Mucosa of descending colon (tissue), 3 donors: ENCODE results near the gene MYO10. TPM values are rescaled to one million over a fixed set of nuclear protein-coding genes. Genes with fewer than 3 reads are reported as not detected.

ENCODE experiments used
- ATAC-seq: fragments of 200-7000 bp; cut with Tn5 transposase; one replicate; pipeline ENCODE4 v1.9.1; 2020; ENCODE audit warnings: mild to moderate bottlenecking, moderate library complexity
- DNase-seq, 3 donors: peaks; one replicate each; pipeline ENCODE4 v3.0.0-alpha.2; 2020
- H3K36me3 ChIP-seq: fragments of 200-600 bp; one replicate; pipeline ENCODE4 v1.8.0; 2021; ENCODE audit warnings: low read depth, mild to moderate bottlenecking
- H3K4me1 ChIP-seq: fragments of 200-600 bp; one replicate; pipeline ENCODE4 v1.8.0; 2021; ENCODE audit warnings: low read depth, mild to moderate bottlenecking
- H3K4me3 ChIP-seq: fragments of 200-600 bp; one replicate; pipeline ENCODE4 v1.8.0; 2021; ENCODE audit warnings: mild to moderate bottlenecking
- H3K9me3 ChIP-seq: fragments of 200-600 bp; one replicate; pipeline ENCODE4 v1.8.0; 2021; ENCODE audit warnings: mild to moderate bottlenecking
- CTCF ChIP-seq: fragments of 200-600 bp; IDR thresholded peaks from one replicate; pipeline ENCODE4 v1.8.0; 2022; ENCODE audit warnings: antibody characterized with exemption, mild to moderate bottlenecking
- intact Hi-C, 2 donors: fragments of 100-400 bp; cut with DNase I in 1 of 2; cut with micrococcal nuclease in 1 of 2; formaldehyde crosslinking; loops; one replicate each; pipeline versions ENCODE4 v1.11.0 to v1.11.1; 2022; cut with DNase I, micrococcal nuclease
- total RNA-seq, 3 donors: library from RNA; stranded (reverse); fragmentation: NEBNext Ultra II Directional in 2 of 3; extraction: Animal tissue kit (Norgen Biotek cat#: 25700) in 2 of 3; gene quantifications; one replicate each; pipeline versions ENCODE4 v1.2.1 to v1.2.4, GENCODE V29; 2021 to 2023
- donor health status: DM: no; HTN: no; CAD: no; lungs with moderate emphysema.
- donor health status: DM: no; HTN: no; CAD: no.
- donor health status: DM: no; HTN: yes; CAD: no.

MYO10 gene
- total RNA-seq, 3 donors from 2014 or later, result 29.4 to 87.8 (median 61.3) TPM

GRCh38 chr5:16978296-16978695 lies 42.2 kb upstream of the MYO10 start:
- no peak for ATAC-seq
- no peak for TF ChIP-seq CTCF
- Histone ChIP-seq H3K36me3 (no peaks in the 10 kb centered on the region), H3K4me3 (no peak overlapping the region), H3K9me3 (no peaks in the 10 kb centered on the region), H3K4me1 (no peaks in the 10 kb centered on the region)
- intact Hi-C loops, result no loop called here
- no peak for DNase-seq

DNA sequence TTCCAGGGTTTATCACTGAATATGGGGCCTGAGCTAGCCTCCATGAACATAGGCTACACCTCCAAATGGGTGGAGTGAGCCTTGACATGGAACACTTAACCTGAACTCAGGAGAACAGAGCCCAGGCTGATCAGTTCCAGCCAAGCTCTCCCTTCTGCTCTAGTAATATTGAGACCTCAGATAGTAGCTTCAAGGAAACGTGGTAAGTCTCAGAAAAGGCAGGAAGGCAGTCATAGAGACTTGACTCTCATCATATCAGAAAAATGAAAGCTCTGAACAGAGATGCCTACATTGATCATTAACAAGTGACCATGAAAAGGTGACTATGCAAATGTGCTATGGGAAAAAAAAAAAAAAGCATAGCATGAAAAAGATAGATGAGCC lies 40.5 kb upstream of the MYO10 start:
- intact Hi-C loops, result no loop called here
- DNase-seq, result no peak
- no peak for TF ChIP-seq CTCF
- no peaks in the 10 kb centered on the region for H3K4me1 ChIP-seq
- H3K9me3 ChIP-seq, result no peaks in the 10 kb centered on the region
- H3K36me3 ChIP-seq, result no peaks in the 10 kb centered on the region
- no peak overlapping the region for H3K4me3 ChIP-seq
- ATAC-seq, result no peak

DNA sequence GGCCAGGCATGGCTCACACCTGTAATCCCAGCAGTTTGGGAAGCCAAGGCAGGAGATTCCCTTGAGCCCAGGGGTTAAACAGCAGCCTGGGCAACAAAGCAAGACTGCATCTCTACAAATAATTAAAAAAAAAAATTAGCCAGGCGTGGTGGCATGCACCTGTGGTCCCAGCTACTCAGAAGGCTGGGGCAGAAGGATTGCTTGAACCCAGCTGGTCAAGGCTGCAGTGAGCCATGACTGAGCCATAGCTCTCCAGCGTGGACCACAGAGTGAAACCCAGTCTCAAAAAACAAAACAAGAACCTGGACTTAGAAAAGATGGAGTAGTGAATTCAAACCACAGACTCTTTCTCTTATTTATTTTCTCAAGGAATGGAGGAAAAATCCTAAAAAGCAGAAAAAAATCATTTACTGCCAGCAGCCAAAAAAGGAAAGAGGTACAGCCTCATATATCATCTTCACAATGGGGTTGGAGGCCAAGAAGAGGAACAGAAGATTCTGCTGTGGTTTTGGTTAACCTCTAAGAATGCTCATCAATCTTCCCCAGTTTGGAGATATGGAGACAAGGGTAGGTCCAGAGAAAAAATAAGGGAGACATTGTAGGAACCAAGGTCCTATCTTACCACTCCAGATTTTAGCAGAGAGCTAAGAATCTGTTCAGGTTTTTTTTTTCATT lies 40.0 kb upstream of the MYO10 start:
- no peaks in the 10 kb centered on the region for H3K4me1 ChIP-seq
- no peak for DNase-seq
- intact Hi-C loops, result no loop called here
- H3K4me3 ChIP-seq, result no peak overlapping the region
- no peaks in the 10 kb centered on the region for H3K36me3 ChIP-seq
- no peaks in the 10 kb centered on the region for H3K9me3 ChIP-seq
- TF ChIP-seq CTCF, result no peak
- no peak for ATAC-seq

DNA sequence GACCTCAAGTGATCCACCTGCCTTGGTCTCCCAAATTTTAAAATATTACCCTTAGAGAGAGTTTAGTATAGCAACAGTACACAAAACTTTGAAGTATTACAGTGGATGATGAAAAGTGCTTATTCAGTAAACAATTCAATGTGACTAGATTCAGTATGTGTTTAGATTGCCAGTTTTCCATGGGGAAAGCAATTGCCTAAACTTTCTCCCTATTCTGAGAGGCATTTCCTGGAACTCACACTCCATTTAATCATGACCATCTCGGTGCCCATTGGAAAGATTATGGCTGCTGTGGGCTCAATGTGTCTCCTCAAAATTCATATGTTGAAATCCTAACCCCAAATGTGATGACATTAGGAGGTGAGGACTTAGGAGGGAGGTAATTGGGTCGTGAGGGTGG lies 38.9 kb upstream of the MYO10 start:
- H3K4me1 ChIP-seq, result no peaks in the 10 kb centered on the region
- no peaks in the 10 kb centered on the region for H3K9me3 ChIP-seq
- H3K4me3 ChIP-seq, result no peak overlapping the region
- no peak for ATAC-seq
- intact Hi-C loops, result no loop called here
- no peak for TF ChIP-seq CTCF
- no peaks in the 10 kb centered on the region for H3K36me3 ChIP-seq
- DNase-seq, result no peak

GRCh38 chr5:16970826-16971225 lies 34.7 kb upstream of the MYO10 start:
- no peak for ATAC-seq
- Histone ChIP-seq H3K4me3 (no peak overlapping the region), H3K4me1 (no peaks in the 10 kb centered on the region), H3K9me3 (no peaks in the 10 kb centered on the region), H3K36me3 (no peaks in the 10 kb centered on the region)
- no peak for TF ChIP-seq CTCF
- DNase-seq, result no peak
- intact Hi-C loops, result no loop called here

DNA sequence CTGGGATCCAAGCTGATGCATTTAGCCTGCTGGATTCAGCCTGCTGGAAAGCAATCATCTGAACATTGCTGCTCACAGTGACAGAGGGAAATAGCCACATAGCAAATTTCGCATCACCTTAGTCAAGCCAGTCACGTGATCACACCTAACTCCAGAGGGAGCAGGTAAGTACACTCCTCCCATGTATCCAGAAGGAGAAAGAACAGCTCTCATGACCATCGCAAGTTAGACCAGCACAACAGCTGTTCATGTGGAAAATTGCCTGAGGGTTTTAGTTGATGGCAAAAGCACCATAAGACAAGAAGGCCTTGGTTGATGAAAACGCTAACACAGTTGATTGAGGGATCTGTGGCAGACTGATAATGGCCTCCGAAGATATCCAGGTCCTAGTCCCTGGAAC lies 34.2 kb upstream of the MYO10 start:
- intact Hi-C loops, result no loop called here
- ATAC-seq, result no peak

More for the DNA sequence above, 34.2 kb upstream of the MYO10 start:
- no peak for TF ChIP-seq CTCF
- no peak for DNase-seq
- no peak overlapping the region for H3K4me3 ChIP-seq
- H3K4me1 ChIP-seq, result no peaks in the 10 kb centered on the region
- H3K9me3 ChIP-seq, result no peaks in the 10 kb centered on the region
- no peaks in the 10 kb centered on the region for H3K36me3 ChIP-seq
